ENCODE results near the gene FBRS. TPM values are rescaled to one million over a fixed set of nuclear protein-coding genes. Genes with fewer than 3 reads are reported as not detected.
"Not testable (repeated sequence)": the region's sequence is repeated elsewhere in the genome, so short reads cannot be mapped to it uniquely, and the experiment has no call there.

Gene FBRS
- total RNA-seq, 2 donors from 2014 or later, result 65.1 to 74.2 TPM

- no peak for DNase-seq
- H3K4me1 ChIP-seq, result no peaks in the 10 kb centered on the region
- H3K9me3 ChIP-seq, result no peaks in the 10 kb centered on the region
- H3K4me3 ChIP-seq, result no peak overlapping the region
- no peaks in the 10 kb centered on the region for H3K36me3 ChIP-seq
- no peak overlapping the region for H3K27ac ChIP-seq
- no peaks in the 10 kb centered on the region for H3K27me3 ChIP-seq
- no peak for TF ChIP-seq CTCF (IDR thresholded peaks at IDR 0.05)
- no peak overlapping the region for H3K9ac ChIP-seq (ENCODE audit: low read depth in 2 of 2, low read length in 2 of 2)
- intact Hi-C loops (cut with DNase I), result no loop called here
These were observed 33.7 kb downstream of the FBRS start for GRCh38 chr16:30691907-30692306.

- no peak for DNase-seq
- Histone ChIP-seq H3K27ac (no peak overlapping the region), H3K4me3 (no peak overlapping the region), H3K4me1 (no peaks in the 10 kb centered on the region), H3K9me3 (no peaks in the 10 kb centered on the region), H3K27me3 (no peaks in the 10 kb centered on the region), H3K36me3 (no peaks in the 10 kb centered on the region), H3K9ac (ENCODE audit: low read depth in 2 of 2, low read length in 2 of 2) (no peak overlapping the region)
- TF ChIP-seq CTCF (IDR thresholded peaks at IDR 0.05), result no peak
- intact Hi-C loops (cut with DNase I), result no loop called here
These were observed 34.3 kb downstream of the FBRS start for GRCh38 chr16:30692396-30693064.

- TF ChIP-seq CTCF (IDR thresholded peaks at IDR 0.05), result no peak
- no peaks in the 10 kb centered on the region for H3K9me3 ChIP-seq
- intact Hi-C loops (cut with DNase I), result no loop called here
- no peaks in the 10 kb centered on the region for H3K27me3 ChIP-seq
- H3K4me3 ChIP-seq, result no peak overlapping the region
- H3K36me3 ChIP-seq, result peaks cover under 1% of the 10 kb centered on the region
- no peak overlapping the region for H3K27ac ChIP-seq
- DNase-seq, result no peak
- H3K4me1 ChIP-seq, result peaks cover 6% of the 10 kb centered on the region
- no peak overlapping the region for H3K9ac ChIP-seq (ENCODE audit: low read depth in 2 of 2, low read length in 2 of 2)
These were observed 36.9 kb downstream of the FBRS start for GRCh38 chr16:30694926-30695693.

- H3K9ac ChIP-seq (ENCODE audit: low read depth in 2 of 2, low read length in 2 of 2); DNase-seq; intact Hi-C loops (cut with DNase I); H3K27ac ChIP-seq; H3K4me1 ChIP-seq; H3K4me3 ChIP-seq; H3K9me3 ChIP-seq; H3K27me3 ChIP-seq: not testable (repeated sequence)
- H3K36me3 ChIP-seq, result peaks cover 15% of the 10 kb centered on the region
These were observed 38.4 kb downstream of the FBRS start for GRCh38 chr16:30696646-30697045.

DNA sequence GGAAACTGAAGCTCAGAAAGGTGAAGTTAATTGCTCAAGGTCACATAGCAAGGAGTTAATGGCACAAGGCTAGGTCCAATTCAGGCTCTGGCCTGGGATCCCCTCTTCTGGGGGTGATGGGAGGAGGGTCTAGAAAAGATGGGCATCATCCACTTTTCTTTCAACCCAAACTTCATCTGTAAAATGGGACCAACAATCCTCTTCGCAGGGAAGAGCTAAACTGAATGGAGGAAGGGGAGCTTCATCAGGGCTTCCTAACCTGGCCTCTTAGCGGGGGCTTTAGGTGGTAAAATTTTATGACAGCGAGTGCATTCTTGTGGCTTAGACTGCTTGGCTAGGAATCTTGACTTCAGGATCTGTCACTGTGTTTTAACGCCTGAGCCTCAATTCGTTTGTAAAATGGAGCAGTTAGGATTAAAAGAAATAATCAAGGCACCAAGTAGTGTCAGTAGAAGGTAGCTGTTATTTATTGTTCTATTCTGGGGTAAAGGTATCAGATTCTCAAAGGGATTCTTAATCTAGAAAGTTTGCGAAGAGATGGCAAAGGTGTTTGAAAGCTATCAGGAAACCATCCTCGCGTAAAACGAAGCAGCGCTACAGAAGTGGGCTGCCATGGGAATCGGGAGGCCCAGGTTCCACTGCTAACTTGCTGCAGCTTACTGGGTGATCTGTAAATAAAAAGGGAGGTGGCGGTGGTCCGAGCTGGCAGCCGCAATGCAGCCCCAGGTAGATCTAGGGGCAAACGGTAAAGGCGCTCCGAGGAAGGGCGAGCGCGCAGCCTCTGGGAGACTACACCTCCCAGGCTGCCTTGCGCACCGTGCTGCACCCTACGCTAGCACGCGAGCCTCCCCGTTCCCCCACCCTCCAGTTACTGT is 39.3 kb downstream of the FBRS start:
- intact Hi-C loops (cut with DNase I), result no loop called here
- no peaks in the 10 kb centered on the region for H3K9me3 ChIP-seq
- DNase-seq, result no peak
- peak overlapping the region; percentile 95 to 100 for H3K9ac ChIP-seq (ENCODE audit: low read depth in 2 of 2, low read length in 2 of 2)
- peak overlapping the region; percentile 84 for H3K4me3 ChIP-seq
- H3K27me3 ChIP-seq, result no peaks in the 10 kb centered on the region
- peaks cover 6% of the 10 kb centered on the region for H3K4me1 ChIP-seq
- H3K27ac ChIP-seq, result peak overlapping the region; percentile 98
- no peak for TF ChIP-seq CTCF (IDR thresholded peaks at IDR 0.05)
- peaks cover 16% of the 10 kb centered on the region for H3K36me3 ChIP-seq

Measured in colonic mucosa (tissue), 4 donors.